Ectodermal cell (in vitro differentiated cells): ENCODE results near the gene EP300.
"Not testable (repeated sequence)": the region's sequence is repeated elsewhere in the genome, so short reads cannot be mapped to it uniquely, and the experiment has no call there.

Source experiments
- H3K27ac ChIP-seq: 2 replicates; pipeline ENCODE4 v1.7.0; 2013; ENCODE audit warnings: mild to moderate bottlenecking, low read depth, low read length; ENCODE audit not compliant: insufficient read depth, poor library complexity, severe bottlenecking
- H3K27me3 ChIP-seq: 2 replicates; pipeline ENCODE4 v1.7.0; 2013; ENCODE audit warnings: mild to moderate bottlenecking, low read length; ENCODE audit not compliant: insufficient read depth, control insufficient read depth, poor library complexity, severe bottlenecking
- H3K36me3 ChIP-seq: one replicate; pipeline ENCODE4 v1.7.0; 2013; ENCODE audit warnings: low read length; ENCODE audit not compliant: control insufficient read depth, insufficient read depth
- H3K4me1 ChIP-seq: one replicate; pipeline ENCODE4 v1.7.0; 2013; ENCODE audit warnings: low read length; ENCODE audit not compliant: control insufficient read depth, insufficient read depth
- H3K4me3 ChIP-seq: 2 replicates; pipeline ENCODE4 v1.7.0; 2013; ENCODE audit warnings: low read depth, low read length, control low read depth; ENCODE audit not compliant: insufficient read depth
- H3K9me3 ChIP-seq: 2 replicates; pipeline ENCODE4 v1.7.0; 2013; ENCODE audit warnings: mild to moderate bottlenecking, low read length, moderate library complexity; ENCODE audit not compliant: control insufficient read depth
- WGBS, 2 experiments: methylation state at CpG; one replicate each; pipeline ENCODE4 v1.1.7; 2013; ENCODE audit warnings: missing lambda C conversion rate in 2 of 2; 5-methylcytosine and 5-hydroxymethylcytosine counted together

Gene EP300

GRCh38 chr22:41178425-41178975, 86.1 kb downstream of the EP300 start:
- no peaks in the 10 kb centered on the region for H3K9me3 ChIP-seq
- no peaks in the 10 kb centered on the region for H3K4me1 ChIP-seq
- H3K27ac ChIP-seq: no peak overlapping the region
- H3K4me3 ChIP-seq: no peak overlapping the region
- peaks cover 50% of the 10 kb centered on the region for H3K36me3 ChIP-seq
- no peaks in the 10 kb centered on the region for H3K27me3 ChIP-seq
- 96% methylated on average over 8 of the region's 8 CpGs for WGBS, 2 experiments

GRCh38 chr22:41180362-41180761, 88.0 kb downstream of the EP300 start:
- not testable (repeated sequence) for H3K4me1 ChIP-seq, H3K9me3 ChIP-seq, H3K27me3 ChIP-seq, H3K4me3 ChIP-seq, H3K27ac ChIP-seq
- peaks cover 33% of the 10 kb centered on the region for H3K36me3 ChIP-seq
- WGBS, 2 experiments: 94% methylated on average over 6 of the region's 6 CpGs

DNA sequence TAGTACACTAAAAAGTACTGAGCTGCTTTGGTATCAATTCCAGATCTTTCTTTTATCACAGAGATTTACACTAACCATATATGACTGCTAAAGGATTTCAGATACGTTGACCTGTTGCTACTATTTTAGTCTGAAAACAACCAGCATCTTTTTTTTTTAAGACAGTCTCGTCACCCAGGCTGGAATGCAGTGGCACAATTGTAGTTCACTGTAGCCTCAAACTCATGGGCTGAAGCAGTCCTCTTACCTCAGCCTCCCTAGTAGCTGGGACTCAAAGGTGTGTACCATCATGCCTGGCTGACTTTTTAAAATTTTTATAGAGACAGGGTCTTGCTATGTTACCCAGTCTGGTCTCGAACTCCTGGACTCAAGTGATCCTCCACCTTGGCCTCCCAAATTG, 88.5 kb downstream of the EP300 start:
- no peaks in the 10 kb centered on the region for H3K9me3 ChIP-seq
- H3K27me3 ChIP-seq: no peaks in the 10 kb centered on the region
- H3K4me3 ChIP-seq: no peak overlapping the region
- peaks cover 29% of the 10 kb centered on the region for H3K36me3 ChIP-seq
- 92 to 97% methylated on average over 3 of the region's 3 CpGs for WGBS, 2 experiments
- H3K4me1 ChIP-seq: no peaks in the 10 kb centered on the region
- no peak overlapping the region for H3K27ac ChIP-seq

DNA sequence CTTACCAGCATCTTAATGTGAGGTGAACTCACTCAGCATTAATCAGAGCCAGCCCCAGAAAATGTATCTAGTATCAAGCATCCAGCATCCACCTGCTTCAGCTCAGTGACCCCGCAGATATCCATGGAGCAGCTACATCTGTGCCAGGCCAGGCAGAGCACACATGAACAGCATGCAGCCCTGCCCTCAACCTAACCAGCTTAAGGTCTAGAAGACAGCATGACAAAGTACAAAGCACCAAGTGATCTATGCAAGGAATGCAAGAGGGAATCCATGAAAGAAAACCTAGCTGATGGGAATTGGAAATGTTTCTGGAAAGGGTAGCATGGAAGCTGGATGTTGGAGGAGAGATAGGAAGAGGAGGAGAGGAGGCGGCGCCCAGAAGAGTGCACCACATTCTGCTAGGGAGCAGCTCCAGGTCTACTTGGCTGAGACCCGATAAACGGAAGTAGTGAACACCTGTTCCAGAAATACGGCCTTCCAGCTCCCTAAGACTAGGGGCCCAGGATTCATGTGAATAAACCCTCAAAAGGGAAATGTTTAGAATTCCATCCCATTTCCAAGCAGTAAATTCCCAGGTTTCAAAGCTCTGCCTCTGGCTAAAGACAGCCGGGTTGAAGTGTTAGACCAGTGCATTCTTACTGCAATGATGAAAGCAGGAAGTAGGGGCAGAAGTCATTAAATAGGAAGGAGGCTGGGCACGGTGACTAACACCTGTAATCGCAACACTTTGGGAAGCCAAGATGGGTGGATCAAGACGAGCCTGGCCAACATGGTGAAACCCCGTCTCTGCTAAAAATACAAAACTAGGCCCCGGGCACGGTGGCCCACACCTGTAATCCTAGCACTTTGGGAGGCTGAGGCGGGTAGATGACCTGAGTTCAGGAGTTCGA, 89.2 kb downstream of the EP300 start:
- peaks cover 22% of the 10 kb centered on the region for H3K36me3 ChIP-seq
- H3K27me3 ChIP-seq: no peaks in the 10 kb centered on the region
- no peaks in the 10 kb centered on the region for H3K9me3 ChIP-seq
- no peaks in the 10 kb centered on the region for H3K4me1 ChIP-seq
- WGBS, 2 experiments: 92 to 93% methylated on average over 15 of the region's 15 CpGs
- no peak overlapping the region for H3K27ac ChIP-seq
- no peak overlapping the region for H3K4me3 ChIP-seq

GRCh38 chr22:41184679-41185078, 92.3 kb downstream of the EP300 start:
- WGBS, 2 experiments: 19 to 24% methylated on average over 3 of the region's 3 CpGs
- Histone ChIP-seq H3K9me3 (no peaks in the 10 kb centered on the region), H3K27ac (no peak overlapping the region), H3K4me3 (no peak overlapping the region), H3K36me3 (no peaks in the 10 kb centered on the region), H3K4me1 (no peaks in the 10 kb centered on the region), H3K27me3 (no peaks in the 10 kb centered on the region)

DNA sequence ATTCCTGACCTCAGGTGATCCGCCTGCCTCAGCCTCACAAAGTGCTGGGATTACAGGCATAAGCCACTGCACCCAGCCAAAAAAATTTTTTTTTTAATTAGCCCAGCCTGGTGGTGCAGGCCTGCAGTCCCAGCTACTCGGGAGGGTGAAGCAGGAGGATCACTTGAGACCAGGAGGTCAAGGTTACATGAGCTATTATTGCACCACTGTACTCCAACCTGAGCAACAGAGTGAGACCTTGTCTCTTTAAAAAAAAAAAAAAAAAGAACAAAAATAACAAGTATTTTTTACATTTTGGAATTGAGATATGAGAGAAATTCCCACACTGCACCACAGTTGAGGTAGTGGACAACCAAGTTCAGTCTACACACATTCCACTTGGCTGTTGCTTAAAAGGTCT, 99.1 kb downstream of the EP300 start:
- Histone ChIP-seq H3K4me3 (no peak overlapping the region), H3K27me3 (peaks cover 10% of the 10 kb centered on the region), H3K9me3 (no peaks in the 10 kb centered on the region), H3K27ac (no peak overlapping the region), H3K4me1 (no peaks in the 10 kb centered on the region), H3K36me3 (no peaks in the 10 kb centered on the region)
- WGBS, 2 experiments: 97 to 98% methylated on average over 2 of the region's 2 CpGs

- WGBS, 2 experiments: 91 to 95% methylated on average over 6 of the region's 6 CpGs
- no peak overlapping the region for H3K27ac ChIP-seq
Measured at GRCh38 chr22:41193829-41194228, 101.4 kb downstream of the EP300 start.

DNA sequence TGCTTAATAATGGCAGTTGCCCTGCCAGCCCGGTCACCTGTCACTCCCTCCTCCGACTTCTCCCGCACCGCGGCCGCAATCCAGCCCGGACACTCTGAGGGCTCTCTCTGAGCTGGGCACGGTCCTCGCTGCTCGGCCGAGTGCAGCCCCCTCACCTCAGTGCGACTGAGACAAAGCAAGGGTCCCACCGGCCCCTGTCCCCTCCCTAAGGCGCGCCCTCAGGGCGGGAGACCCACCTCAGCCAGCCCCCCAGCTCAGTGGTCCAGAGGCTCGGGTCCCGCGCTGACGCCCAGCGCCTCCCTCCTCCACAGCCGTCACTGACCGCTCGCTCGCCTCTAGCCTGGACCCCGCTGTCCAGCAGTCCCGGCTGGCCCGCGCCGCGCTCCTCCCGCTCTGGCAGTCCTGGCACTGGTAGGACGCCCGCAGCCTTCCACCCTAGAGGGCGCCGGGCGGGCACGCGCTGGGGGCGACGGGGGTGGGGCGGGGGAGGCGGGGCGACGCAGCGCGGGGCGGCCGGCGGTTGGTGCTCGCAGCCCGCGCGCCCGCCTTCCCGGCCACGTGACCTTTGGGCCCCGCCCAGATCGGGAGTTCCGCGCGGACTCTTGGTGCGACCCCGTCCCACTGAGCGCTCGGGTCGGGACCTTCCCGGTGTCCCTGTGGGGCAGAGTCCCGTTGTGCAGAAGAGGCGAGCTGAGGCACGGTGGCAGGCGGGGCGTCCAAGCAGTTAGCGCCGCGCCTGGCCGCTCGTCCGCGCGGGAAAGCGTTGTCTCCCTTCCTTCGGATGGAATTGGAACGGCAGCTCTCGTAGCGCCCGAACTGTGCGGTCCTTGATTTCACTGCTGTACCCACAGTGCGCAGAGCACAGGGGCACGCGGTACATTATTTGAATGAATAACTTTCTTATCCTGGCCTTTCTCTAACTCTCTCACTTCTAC, 104.9 kb downstream of the EP300 start:
- WGBS, 2 experiments: 1% methylated on average over 91 of the region's 91 CpGs
- H3K4me1 ChIP-seq: no peaks in the 10 kb centered on the region
- peaks cover 57% of the 10 kb centered on the region for H3K27me3 ChIP-seq
- H3K9me3 ChIP-seq: no peaks in the 10 kb centered on the region
- peak overlapping the region; percentile 35 for H3K4me3 ChIP-seq
- no peak overlapping the region for H3K27ac ChIP-seq
- no peaks in the 10 kb centered on the region for H3K36me3 ChIP-seq

More at GRCh38 chr22:41193829-41194228, 101.4 kb downstream of the EP300 start:
- no peaks in the 10 kb centered on the region for H3K4me1 ChIP-seq
- peaks cover 33% of the 10 kb centered on the region for H3K27me3 ChIP-seq
- H3K36me3 ChIP-seq: no peaks in the 10 kb centered on the region
- H3K9me3 ChIP-seq: no peaks in the 10 kb centered on the region
- no peak overlapping the region for H3K4me3 ChIP-seq

GRCh38 chr22:41198027-41198580, 105.7 kb downstream of the EP300 start:
- peak overlapping the region; percentile 35 for H3K4me3 ChIP-seq
- H3K9me3 ChIP-seq: no peaks in the 10 kb centered on the region
- H3K27me3 ChIP-seq: peaks cover 57% of the 10 kb centered on the region
- H3K4me1 ChIP-seq: no peaks in the 10 kb centered on the region
- 7 to 9% methylated on average over 9 of the region's 9 CpGs for WGBS, 2 experiments
- H3K27ac ChIP-seq: no peak overlapping the region
- no peaks in the 10 kb centered on the region for H3K36me3 ChIP-seq
